ENCODE results near the gene HIPK2. TPM values are rescaled to one million over a fixed set of nuclear protein-coding genes. Genes with fewer than 3 reads are reported as not detected.

Gene HIPK2
- total and polyA plus RNA-seq, 2 experiments from 2014 or later = 7.3 to 16.9 TPM

- Histone ChIP-seq H3K27me3 (ENCODE audit: insufficient read depth) (no peaks in the 10 kb centered on the region), H3K9me2 (ENCODE audit: insufficient read depth) (no peaks in the 10 kb centered on the region), H3K79me2 (replicated peaks; ENCODE audit: insufficient read depth) (no peaks in the 10 kb centered on the region), H3K4me1 (ENCODE audit: insufficient read depth) (no peaks in the 10 kb centered on the region), H3F3A (replicated peaks; ENCODE audit: low read depth) (no peaks in the 10 kb centered on the region), H4K20me1 (replicated peaks; ENCODE audit: insufficient read depth) (no peaks in the 10 kb centered on the region), H3K36me3 (ENCODE audit: insufficient read depth) (no peaks in the 10 kb centered on the region), H2AFZ (no peak overlapping the region), H3K4me2 (no peak overlapping the region), H3K4me3 (no peak overlapping the region), H3K27ac (ENCODE audit: low read depth) (no peak overlapping the region)
- TF ChIP-seq CTCF (conservative IDR thresholded peaks at IDR 0.05; ENCODE audit: low read depth in 2 of 2) (no peak), NANOG (IDR thresholded peaks at IDR 0.05; ENCODE audit: borderline replicate concordance) (no peak), ZNF114 (CRISPR knock-in tag; IDR thresholded peaks at IDR 0.05) (no peak), CREB1 (CRISPR knock-in tag; IDR thresholded peaks at IDR 0.05; ENCODE audit: low read depth) (no peak), EZH2phosphoT487 (IDR thresholded peaks at IDR 0.05; ENCODE audit: unreplicated experiment) (no peak), EZH2 (IDR thresholded peaks at IDR 0.05; ENCODE audit: low read depth, unreplicated experiment) (no peak)
- Mint-ChIP-seq H3K4me1 (no peaks in the 10 kb centered on the region), H3K36me3 (ENCODE audit: low read depth) (no peaks in the 10 kb centered on the region), H3K27ac (no peak overlapping the region), H3K9me3 (no peaks in the 10 kb centered on the region), H3K4me3 (no peak overlapping the region), H3K27me3 (ENCODE audit: insufficient read depth, low read depth, poor library complexity) (peaks cover 5% of the 10 kb centered on the region)
- no peak for DNase-seq (ENCODE audit: low spot score)
- ATAC-seq = no peak
Observed at GRCh38 chr7:139582671-139583155, 195.1 kb downstream of the HIPK2 start.

GRCh38 chr7:139582130-139582650, 195.6 kb downstream of the HIPK2 start:
- H3K27me3 ChIP-seq (ENCODE audit: insufficient read depth) = no peaks in the 10 kb centered on the region
- H3K36me3 ChIP-seq (ENCODE audit: insufficient read depth) = no peaks in the 10 kb centered on the region
- no peak overlapping the region for H2AFZ ChIP-seq
- Mint-ChIP-seq H3K4me3 (no peak overlapping the region), H3K4me1 (no peaks in the 10 kb centered on the region), H3K27ac (no peak overlapping the region), H3K27me3 (ENCODE audit: insufficient read depth, low read depth, poor library complexity) (peaks cover 3% of the 10 kb centered on the region), H3K9me3 (no peaks in the 10 kb centered on the region), H3K36me3 (ENCODE audit: low read depth) (no peaks in the 10 kb centered on the region)
- H3K4me1 ChIP-seq (ENCODE audit: insufficient read depth) = no peaks in the 10 kb centered on the region
- no peaks in the 10 kb centered on the region for H4K20me1 ChIP-seq (replicated peaks; ENCODE audit: insufficient read depth)
- H3K4me3 ChIP-seq = no peak overlapping the region
- no peak overlapping the region for H3K27ac ChIP-seq (ENCODE audit: low read depth)
- no peaks in the 10 kb centered on the region for H3F3A ChIP-seq (replicated peaks; ENCODE audit: low read depth)
- H3K4me2 ChIP-seq = no peak overlapping the region
- no peak for DNase-seq (ENCODE audit: low spot score)
- H3K9me2 ChIP-seq (ENCODE audit: insufficient read depth) = no peaks in the 10 kb centered on the region
- ATAC-seq = no peak
- no peaks in the 10 kb centered on the region for H3K79me2 ChIP-seq (replicated peaks; ENCODE audit: insufficient read depth)
- TF ChIP-seq ETS1 (IDR thresholded peaks at IDR 0.05) = no peak
- no peak for TF ChIP-seq NANOG (IDR thresholded peaks at IDR 0.05; ENCODE audit: borderline replicate concordance)
- TF ChIP-seq POLR2AphosphoS5 (IDR thresholded peaks at IDR 0.05; ENCODE audit: low read depth) = no peak
- no peak for TF ChIP-seq ZNF331 (CRISPR knock-in tag; IDR thresholded peaks at IDR 0.05; ENCODE audit: low read depth)
- no peak for TF ChIP-seq EZH2 (IDR thresholded peaks at IDR 0.05; ENCODE audit: low read depth, unreplicated experiment)
- TF ChIP-seq CTCF (conservative IDR thresholded peaks at IDR 0.05; ENCODE audit: low read depth in 2 of 2) = no peak
- no peak for TF ChIP-seq CREB1 (CRISPR knock-in tag; IDR thresholded peaks at IDR 0.05; ENCODE audit: low read depth)
- TF ChIP-seq ZNF462 (CRISPR knock-in tag; IDR thresholded peaks at IDR 0.05) = no peak

Data from GM23338 (cell line).